Activated naive CD8-positive, alpha-beta T cell treated with anti-CD3 and anti-CD28 coated beads, Interleukin-2, amount 10 ng/mL, durations not matched to agents 7 days and 5 days (primary cell): ENCODE results near the gene COL23A1. TPM values are rescaled to one million over a fixed set of nuclear protein-coding genes. Genes with fewer than 3 reads are reported as not detected.
"Not testable (repeated sequence)": the region's sequence is repeated elsewhere in the genome, so short reads cannot be mapped to it uniquely, and the experiment has no call there.

Experiments used
- ATAC-seq: fragments of 150-1000 bp; cut with Tn5 transposase; one replicate; pipeline ENCODE4 v1.10.0; 2021; ENCODE audit warnings: low read depth, moderate library complexity
- POLR2A ChIA-PET: fragments of 350-600 bp; sonication (Branson Sonifier 250); formaldehyde crosslinking; loops from one replicate; lab custom pipeline; 2021; ENCODE audit warnings: antibody characterized with exemption; lab: Charles Lee
- DNase-seq: peaks from one replicate; pipeline ENCODE4 v3.0.0; 2021
- H3K27ac Mint-ChIP-seq: one replicate; pipeline ENCODE4 v1.8.0; 2022; ENCODE audit warnings: mild to moderate bottlenecking, mixed read lengths
- H3K27me3 Mint-ChIP-seq: one replicate; pipeline ENCODE4 v1.8.0; 2022; ENCODE audit warnings: mild to moderate bottlenecking, moderate library complexity, mixed read lengths
- H3K36me3 Mint-ChIP-seq: one replicate; pipeline ENCODE4 v1.8.0; 2021; ENCODE audit warnings: mild to moderate bottlenecking, mixed read lengths
- H3K4me1 Mint-ChIP-seq: one replicate; pipeline ENCODE4 v1.8.0; 2021; ENCODE audit warnings: mixed read lengths
- H3K4me3 Mint-ChIP-seq: one replicate; pipeline ENCODE4 v1.8.0; 2022; ENCODE audit warnings: mild to moderate bottlenecking, moderate library complexity, mixed read lengths
- H3K9me3 Mint-ChIP-seq: one replicate; pipeline ENCODE4 v1.8.0; 2021; ENCODE audit warnings: mixed read lengths
- total RNA-seq, 2 experiments: library from RNA; stranded (reverse); gene quantifications; one replicate each; pipeline ENCODE4 v1.2.3, GENCODE V29; 2021

COL23A1 gene
- total RNA-seq, 2 experiments from 2014 or later = 0.60 to 0.83 TPM

DNA sequence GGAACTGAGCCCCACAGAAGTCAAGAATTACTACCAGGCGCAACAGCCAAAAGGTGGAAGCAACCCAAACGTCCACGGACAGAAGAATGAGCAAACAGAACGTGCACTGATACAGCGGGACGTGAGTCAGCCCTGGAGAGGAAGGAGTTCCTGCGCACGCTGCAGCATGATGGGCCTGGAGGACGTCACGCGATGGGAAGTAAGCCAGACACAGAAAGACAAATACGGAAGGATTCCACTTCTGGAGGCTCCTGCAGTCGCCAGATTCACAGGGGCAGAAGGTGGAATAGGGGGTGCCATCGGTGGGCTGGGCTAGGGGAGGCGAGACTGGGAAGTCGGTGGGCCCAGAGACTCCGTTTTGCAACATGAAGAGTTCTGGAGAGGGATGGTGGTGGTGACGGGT lies 277.3 kb downstream of the COL23A1 start:
- no peak overlapping the region for H3K4me3 Mint-ChIP-seq
- POLR2A ChIA-PET = no interaction called here
- H3K36me3 Mint-ChIP-seq = no peaks in the 10 kb centered on the region
- no peak for ATAC-seq
- peaks cover 9% of the 10 kb centered on the region for H3K9me3 Mint-ChIP-seq
- no peak for DNase-seq
- peaks cover 1% of the 10 kb centered on the region for H3K4me1 Mint-ChIP-seq
- peaks cover 4% of the 10 kb centered on the region for H3K27me3 Mint-ChIP-seq
- no peak overlapping the region for H3K27ac Mint-ChIP-seq

DNA sequence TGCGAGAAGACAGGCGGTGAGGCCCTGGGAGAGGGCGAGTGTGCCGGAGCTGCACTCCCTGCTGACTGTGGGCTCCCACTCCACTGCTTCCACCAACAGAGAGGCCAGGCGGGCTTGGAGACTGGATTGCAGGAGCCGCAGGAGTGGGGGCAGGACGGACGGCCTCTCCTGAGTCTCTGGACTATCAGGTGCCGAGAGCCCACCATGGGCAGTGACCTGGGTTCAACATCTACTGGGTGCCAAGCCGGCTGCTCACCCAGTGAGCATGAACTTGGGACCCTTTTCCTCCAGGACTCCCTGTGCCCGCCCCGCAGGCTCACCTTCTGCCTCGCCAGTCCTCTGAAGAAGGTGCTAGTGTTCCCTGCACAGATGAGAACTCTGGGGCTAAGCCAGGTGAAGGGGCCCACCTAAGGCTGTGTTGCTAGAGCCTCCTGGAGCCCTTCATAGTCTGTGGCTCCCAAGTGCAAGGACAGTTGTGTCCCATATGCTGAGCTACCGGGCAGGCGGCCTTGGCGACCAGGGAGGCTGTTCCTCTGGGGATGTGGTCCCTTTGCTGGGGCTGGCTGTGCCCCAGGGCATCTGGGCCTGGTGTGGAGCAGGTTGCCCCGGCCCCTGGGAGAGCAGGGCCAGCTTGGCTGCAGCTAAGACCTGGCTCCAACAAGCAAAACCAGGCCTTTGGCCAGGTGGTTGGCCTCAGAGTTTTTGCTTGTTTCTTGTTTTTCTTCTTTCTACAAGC lies 279.9 kb downstream of the COL23A1 start:
- H3K27ac Mint-ChIP-seq = no peak overlapping the region
- H3K27me3 Mint-ChIP-seq = no peaks in the 10 kb centered on the region
- H3K9me3 Mint-ChIP-seq = no peaks in the 10 kb centered on the region
- no peak overlapping the region for H3K4me3 Mint-ChIP-seq
- POLR2A ChIA-PET = no interaction called here
- DNase-seq (no peak), ATAC-seq (no peak)
- H3K4me1 Mint-ChIP-seq = peaks cover 6% of the 10 kb centered on the region
- H3K36me3 Mint-ChIP-seq = no peaks in the 10 kb centered on the region

DNA sequence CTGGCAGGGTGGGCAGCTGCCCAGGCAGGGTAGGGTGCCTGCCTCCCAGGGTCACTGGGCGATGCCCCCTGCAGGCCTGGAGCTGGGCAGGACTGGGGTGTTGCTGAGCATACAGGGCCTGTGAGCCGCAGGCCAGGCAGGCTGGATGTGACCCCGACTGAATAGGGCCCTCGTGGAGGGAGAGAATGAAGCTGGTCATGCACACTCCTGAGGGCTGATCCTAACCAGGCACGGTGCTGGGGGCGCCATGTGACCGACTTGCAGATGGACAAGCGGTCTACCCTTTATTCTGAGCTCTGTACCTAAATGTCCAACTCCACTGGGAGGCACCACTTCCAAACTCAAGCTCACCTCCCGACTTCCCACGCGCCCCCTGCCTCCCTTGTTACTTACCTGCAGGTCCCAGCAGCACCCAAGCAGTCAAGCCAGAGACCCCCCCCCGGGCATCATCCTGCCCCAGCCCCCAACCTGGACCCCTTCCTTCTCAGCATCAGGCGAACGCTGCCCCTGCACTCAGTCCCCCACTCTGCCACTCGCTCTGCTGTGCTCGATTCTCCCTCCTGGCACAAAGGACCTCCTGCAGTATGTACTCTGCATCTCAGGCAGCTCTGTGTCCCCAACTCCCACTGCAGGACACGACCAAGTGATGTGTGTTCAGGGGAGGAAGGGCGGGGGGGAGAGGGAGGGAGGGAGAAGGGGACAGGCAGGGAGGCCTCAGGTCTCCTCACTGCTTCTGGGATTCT lies 280.8 kb downstream of the COL23A1 start:
- no peaks in the 10 kb centered on the region for H3K36me3 Mint-ChIP-seq
- no peak overlapping the region for H3K4me3 Mint-ChIP-seq
- POLR2A ChIA-PET = no interaction called here
- ATAC-seq (no peak), DNase-seq (no peak)
- H3K4me1 Mint-ChIP-seq = peaks cover 6% of the 10 kb centered on the region
- H3K27me3 Mint-ChIP-seq = no peaks in the 10 kb centered on the region
- H3K27ac Mint-ChIP-seq = no peak overlapping the region
- no peaks in the 10 kb centered on the region for H3K9me3 Mint-ChIP-seq

DNA sequence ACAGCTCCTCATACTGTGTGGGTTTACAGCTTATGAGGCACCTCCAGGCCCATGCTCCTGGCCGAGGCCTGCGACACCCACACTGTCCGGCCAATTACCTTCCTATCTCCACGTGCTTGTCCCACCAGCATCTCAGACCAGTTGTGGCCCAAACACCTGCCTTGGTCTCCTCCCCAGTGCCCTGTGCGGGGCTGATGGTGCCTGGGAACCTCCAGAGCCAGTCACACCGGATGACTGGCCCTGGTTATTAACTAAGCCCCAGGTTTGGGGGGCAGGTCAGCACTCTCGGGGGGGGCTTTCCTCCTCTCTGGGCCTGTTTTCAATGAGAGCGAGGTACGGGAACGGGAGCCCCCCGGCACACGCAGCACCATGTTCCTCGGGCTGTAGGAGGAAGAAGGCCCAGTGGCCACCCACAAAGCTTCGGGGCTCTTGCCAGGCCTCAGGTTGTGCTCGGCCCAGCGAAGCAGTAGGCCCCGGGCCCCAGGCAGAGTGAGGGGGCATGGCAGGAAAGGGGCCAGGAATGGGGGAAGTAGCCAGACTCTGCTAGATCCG lies 281.6 kb downstream of the COL23A1 start:
- H3K27ac Mint-ChIP-seq = no peak overlapping the region
- POLR2A ChIA-PET = no interaction called here
- no peak overlapping the region for H3K4me3 Mint-ChIP-seq
- ATAC-seq = no peak
- no peak for DNase-seq
- H3K4me1 Mint-ChIP-seq = peaks cover 6% of the 10 kb centered on the region
- no peaks in the 10 kb centered on the region for H3K36me3 Mint-ChIP-seq
- H3K9me3 Mint-ChIP-seq = no peaks in the 10 kb centered on the region
- H3K27me3 Mint-ChIP-seq = no peaks in the 10 kb centered on the region

DNA sequence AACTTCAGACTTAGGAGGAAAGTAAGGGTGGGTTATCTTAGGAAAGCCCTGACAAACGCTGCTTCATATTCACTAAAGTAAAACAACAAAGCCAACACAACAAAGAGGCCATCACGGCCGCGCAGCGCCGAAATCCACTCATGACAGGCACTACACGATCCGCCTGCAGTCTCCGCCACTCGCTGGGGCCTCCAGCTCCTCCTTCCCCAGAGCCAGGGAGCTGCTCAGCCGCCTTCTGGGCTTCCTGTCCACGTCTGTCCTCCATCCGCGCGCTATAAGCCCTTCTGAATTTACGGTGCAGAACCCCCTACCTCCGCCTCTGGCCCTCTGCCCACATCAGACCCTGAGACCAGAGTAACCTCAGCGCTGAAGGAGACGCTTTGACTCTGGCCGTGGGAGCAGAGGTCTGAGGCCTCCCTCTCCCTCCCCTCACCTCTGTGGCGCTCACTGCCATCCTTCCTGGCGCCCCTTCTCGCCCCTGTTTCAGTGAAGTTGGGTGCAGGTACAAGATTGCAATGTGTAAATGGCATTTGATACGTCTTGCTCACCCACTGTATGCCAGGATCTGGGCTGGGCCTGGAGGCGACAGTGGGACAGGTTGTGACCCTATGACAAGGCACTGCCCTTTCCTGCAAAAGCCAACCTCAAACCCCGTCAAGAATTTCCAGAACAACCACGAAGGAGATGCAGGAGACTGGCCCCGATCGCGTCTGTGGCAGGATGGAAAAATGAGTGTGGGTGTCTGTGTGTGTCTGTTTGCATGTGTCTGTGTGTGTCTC lies 282.7 kb downstream of the COL23A1 start:
- peaks cover 6% of the 10 kb centered on the region for H3K4me1 Mint-ChIP-seq
- POLR2A ChIA-PET = no interaction called here
- no peak for DNase-seq
- no peak overlapping the region for H3K4me3 Mint-ChIP-seq
- no peaks in the 10 kb centered on the region for H3K27me3 Mint-ChIP-seq
- H3K36me3 Mint-ChIP-seq = no peaks in the 10 kb centered on the region
- ATAC-seq = no peak
- no peaks in the 10 kb centered on the region for H3K9me3 Mint-ChIP-seq
- H3K27ac Mint-ChIP-seq = no peak overlapping the region

DNA sequence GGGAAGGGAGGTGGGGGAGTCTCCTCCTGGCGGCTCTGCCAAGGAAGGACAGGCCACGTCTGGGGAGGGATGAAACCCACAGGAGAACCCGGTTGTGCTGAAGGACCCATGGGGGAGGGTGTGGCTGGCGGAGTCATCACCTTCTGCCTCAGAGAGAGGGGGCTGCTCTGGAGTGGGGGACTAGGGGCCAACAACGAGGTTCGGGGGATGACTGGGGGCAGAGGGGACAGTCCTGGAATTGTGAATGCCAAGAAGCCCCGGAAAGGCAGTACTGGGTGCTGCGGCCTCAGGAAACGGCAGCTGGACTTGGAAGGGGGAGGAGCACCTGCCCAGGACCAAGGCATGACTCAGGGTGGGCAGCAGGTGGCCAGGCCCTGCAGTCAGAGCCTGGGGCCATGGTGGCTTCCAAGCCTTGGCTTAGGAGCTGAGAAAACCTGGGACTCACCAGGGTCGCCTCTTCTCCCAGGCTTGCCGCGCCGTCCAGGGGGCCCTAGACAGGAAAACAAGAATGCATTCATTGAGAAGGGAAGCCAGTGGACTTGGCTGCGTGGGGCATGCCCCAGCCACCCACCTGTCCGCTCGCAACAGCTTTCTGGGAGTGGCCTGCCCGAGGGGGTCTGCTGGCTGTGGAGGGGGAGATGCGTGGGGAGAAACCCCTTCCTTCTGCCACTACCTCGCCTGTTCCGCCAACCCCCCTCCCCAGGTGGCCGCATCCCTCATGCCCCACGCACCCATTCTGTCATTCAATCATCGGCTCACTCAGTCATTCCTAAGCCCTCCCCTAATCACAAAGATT lies 283.6 kb downstream of the COL23A1 start:
- Mint-ChIP-seq H3K27ac (no peak overlapping the region), H3K36me3 (no peaks in the 10 kb centered on the region), H3K4me1 (peaks cover 6% of the 10 kb centered on the region), H3K4me3 (no peak overlapping the region), H3K27me3 (no peaks in the 10 kb centered on the region), H3K9me3 (no peaks in the 10 kb centered on the region)
- DNase-seq (no peak), ATAC-seq (no peak)
- POLR2A ChIA-PET = no interaction called here

DNA sequence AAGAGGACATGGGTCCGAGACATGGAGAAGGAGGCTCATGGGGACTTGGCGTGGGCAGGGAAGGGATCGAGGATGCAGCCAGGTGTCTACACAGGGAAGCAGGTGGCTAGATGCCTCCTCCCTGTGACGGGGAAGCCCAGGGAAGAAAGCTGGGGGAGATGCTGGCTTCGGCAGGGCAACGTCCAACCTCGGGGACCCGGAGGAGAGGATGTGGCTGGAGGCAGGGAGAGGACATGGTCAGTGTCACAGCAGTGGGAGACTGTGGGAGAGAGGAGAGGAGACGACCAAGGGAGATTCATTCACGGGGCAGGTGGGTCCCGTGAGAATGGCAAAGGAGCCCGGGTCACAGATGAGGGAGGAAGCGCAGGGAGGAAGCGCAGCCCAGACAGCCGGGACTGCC lies 284.4 kb downstream of the COL23A1 start:
- peaks cover 6% of the 10 kb centered on the region for H3K4me1 Mint-ChIP-seq
- POLR2A ChIA-PET = no interaction called here
- H3K36me3 Mint-ChIP-seq = no peaks in the 10 kb centered on the region
- no peak for ATAC-seq
- no peaks in the 10 kb centered on the region for H3K27me3 Mint-ChIP-seq
- no peak overlapping the region for H3K4me3 Mint-ChIP-seq
- peak overlapping the region; percentile 41 for H3K27ac Mint-ChIP-seq
- H3K9me3 Mint-ChIP-seq = no peaks in the 10 kb centered on the region
- no peak for DNase-seq

DNA sequence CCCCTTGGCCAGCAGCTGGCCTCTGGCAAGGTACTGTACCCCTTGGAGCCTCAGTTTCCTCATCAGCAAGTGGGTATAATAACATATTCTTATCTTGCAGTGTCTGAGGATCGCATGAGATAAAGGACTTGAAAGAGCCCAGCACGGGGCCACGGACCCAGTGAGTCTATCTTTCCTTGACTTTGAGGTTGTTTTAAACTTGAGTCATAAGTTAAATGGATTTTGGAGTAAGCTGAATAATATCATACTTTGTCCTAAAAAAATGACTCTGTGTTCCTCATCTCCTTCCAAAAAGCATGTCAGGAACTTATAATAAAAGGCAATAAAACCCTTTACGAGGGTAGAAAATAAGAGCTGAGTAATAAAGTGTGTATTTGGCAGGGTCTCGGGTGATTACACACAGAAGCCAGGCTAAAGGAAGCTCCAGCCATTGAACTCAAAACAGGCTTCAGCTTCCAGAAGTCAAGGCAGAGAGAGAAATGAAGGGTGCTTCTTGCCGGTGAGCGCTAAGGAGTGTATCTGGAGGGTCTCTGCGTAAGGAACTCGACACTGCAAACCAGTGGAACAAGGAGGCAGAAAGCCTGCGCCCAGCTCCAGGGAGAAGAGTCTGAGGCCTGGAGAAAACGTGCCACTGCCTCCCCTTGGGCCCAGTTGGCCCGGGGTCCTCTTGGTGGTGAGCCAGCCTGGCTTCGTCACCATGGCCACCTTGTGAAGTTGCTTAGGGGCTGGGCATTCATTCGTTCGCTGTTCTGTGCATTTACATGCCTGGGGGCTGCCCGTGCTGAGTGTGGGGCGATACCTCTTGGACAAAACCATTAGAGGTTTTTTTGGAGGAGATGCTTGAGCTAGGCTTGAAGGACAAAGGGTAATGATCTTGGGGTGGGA lies 285.2 kb downstream of the COL23A1 start:
- peaks cover 6% of the 10 kb centered on the region for H3K4me1 Mint-ChIP-seq
- H3K27me3 Mint-ChIP-seq = no peaks in the 10 kb centered on the region
- H3K27ac Mint-ChIP-seq = peak overlapping the region; percentile 41
- DNase-seq = no peak
- POLR2A ChIA-PET = no interaction called here
- H3K9me3 Mint-ChIP-seq = no peaks in the 10 kb centered on the region
- H3K36me3 Mint-ChIP-seq = no peaks in the 10 kb centered on the region
- no peak for ATAC-seq
- no peak overlapping the region for H3K4me3 Mint-ChIP-seq

DNA sequence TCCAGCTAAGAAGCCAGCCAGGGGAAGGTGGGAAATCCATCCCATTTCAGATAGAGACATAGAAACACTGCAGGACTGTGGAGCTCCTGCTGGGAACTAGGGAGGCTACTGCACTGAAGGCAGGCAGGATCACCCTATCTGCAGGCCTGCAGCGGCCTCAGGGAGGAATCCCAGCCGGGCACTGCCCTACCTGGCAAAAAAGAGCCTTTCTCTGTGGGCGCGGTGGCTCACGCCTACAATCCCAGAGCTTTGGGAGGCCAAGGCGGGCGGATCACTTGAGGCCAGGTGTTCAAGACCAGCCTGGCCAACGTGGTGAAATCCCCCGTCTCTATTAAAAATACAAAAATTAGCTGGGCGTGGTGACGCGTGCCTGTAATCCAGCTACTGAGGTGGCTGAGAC lies 286.2 kb downstream of the COL23A1 start:
- Mint-ChIP-seq H3K27me3 (no peaks in the 10 kb centered on the region), H3K9me3 (no peaks in the 10 kb centered on the region), H3K4me3 (no peak overlapping the region), H3K27ac (no peak overlapping the region), H3K4me1 (peaks cover 6% of the 10 kb centered on the region), H3K36me3 (no peaks in the 10 kb centered on the region)
- ATAC-seq = no peak
- POLR2A ChIA-PET = no interaction called here
- no peak for DNase-seq

DNA sequence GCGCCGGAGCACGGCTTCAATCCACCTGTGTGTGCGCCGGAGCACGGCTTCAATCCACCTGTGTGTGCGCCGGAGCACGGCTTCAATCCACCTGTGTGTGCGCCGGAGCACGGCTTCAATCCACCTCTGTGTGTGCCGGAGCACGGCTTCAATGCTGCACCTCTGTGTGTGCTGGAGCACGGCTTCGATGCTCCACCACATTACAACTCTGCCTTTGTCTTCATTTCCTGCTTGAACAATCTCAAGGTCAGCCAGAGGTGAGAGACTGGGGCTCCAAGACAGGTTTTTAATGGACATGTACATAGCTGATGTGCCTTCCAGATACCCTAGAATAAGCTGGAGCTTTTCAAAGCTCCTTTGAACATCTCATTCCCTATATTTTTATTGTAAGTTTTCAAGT lies 287.9 kb downstream of the COL23A1 start:
- H3K27ac Mint-ChIP-seq, H3K36me3 Mint-ChIP-seq: not testable (repeated sequence)

DNA sequence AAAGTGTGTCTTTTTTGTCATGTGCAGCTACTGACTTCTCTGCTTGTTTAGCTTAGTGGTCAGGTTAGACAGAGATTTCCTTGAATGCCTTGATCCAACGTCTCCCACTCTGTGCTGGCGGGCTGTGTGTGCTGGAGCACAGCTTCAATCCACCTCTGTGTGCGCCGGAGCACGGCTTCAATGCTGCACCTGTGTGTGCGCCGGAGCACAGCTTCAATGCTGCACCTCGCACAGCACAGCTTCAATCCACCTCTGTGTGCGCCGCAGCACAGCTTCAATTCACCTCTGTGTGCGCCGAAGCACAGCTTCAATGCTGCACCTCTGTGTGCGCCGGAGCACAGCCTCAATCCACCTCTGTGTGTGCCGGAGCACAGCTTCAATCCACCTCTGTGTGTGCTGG lies 288.6 kb downstream of the COL23A1 start:
- POLR2A ChIA-PET = interaction anchor here (0.7 kb wide), 1 partner anchor 43 kb away, joined by 3 read pairs; no protein-coding TSS in a partner anchor
- Mint-ChIP-seq H3K9me3 (no peaks in the 10 kb centered on the region), H3K4me3 (no peak overlapping the region), H3K36me3 (no peaks in the 10 kb centered on the region), H3K27me3 (no peaks in the 10 kb centered on the region), H3K27ac (no peak overlapping the region), H3K4me1 (peaks cover 3% of the 10 kb centered on the region)
- DNase-seq (no peak), ATAC-seq (no peak)

More for the DNA sequence above, 287.9 kb downstream of the COL23A1 start:
- DNase-seq, H3K4me1 Mint-ChIP-seq, H3K27me3 Mint-ChIP-seq, H3K9me3 Mint-ChIP-seq, H3K4me3 Mint-ChIP-seq, ATAC-seq: not testable (repeated sequence)
- POLR2A ChIA-PET = interaction anchor here (0.7 kb wide), 1 partner anchor 43 kb away, joined by 3 read pairs; no protein-coding TSS in a partner anchor

DNA sequence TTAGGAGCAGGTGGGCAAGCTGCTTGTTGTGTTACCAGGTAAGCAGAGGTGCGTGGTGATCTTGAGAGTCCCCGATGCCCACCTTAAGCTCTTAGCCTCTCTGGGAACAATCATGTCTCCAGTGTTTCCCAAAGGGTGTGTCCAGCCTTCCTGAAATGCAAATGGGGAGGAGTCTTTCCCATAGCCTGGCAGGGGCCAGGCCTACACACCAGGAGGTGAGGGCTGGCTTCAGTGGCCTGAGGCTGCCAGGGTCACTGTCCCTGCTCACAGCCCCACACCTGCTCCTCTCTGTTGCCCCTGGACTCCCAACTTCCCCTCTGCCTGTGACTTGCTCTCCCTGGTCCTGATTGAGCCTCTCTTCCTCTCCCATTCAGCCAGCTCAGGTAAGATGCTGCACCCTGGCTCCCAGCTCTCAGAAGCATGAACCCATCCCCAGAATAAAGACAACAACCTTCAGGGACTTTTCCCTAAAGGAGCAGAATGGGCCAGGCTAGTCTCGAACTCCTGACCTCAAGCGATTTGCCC lies 291.8 kb downstream of the COL23A1 start:
- no peaks in the 10 kb centered on the region for H3K36me3 Mint-ChIP-seq
- ATAC-seq = no peak

More for the DNA sequence above, 291.8 kb downstream of the COL23A1 start:
- no peak overlapping the region for H3K4me3 Mint-ChIP-seq
- POLR2A ChIA-PET = interaction anchor here (0.6 kb wide), 1 partner anchor 1035 kb away, joined by 3 read pairs; no protein-coding TSS in a partner anchor
- no peak for DNase-seq
- no peaks in the 10 kb centered on the region for H3K27me3 Mint-ChIP-seq
- H3K4me1 Mint-ChIP-seq = no peaks in the 10 kb centered on the region
- peaks cover 1% of the 10 kb centered on the region for H3K9me3 Mint-ChIP-seq
- no peak overlapping the region for H3K27ac Mint-ChIP-seq
